Liver (tissue), 9 donors: Measurements from ENCODE around the gene SIK1. TPM values are rescaled to one million over a fixed set of nuclear protein-coding genes. Genes with fewer than 3 reads are reported as not detected.
"Not testable (repeated sequence)": the region's sequence is repeated elsewhere in the genome, so short reads cannot be mapped to it uniquely, and the experiment has no call there.

Experiments
- DNase-seq: peaks from one replicate; pipeline ENCODE4 v3.0.0-alpha.2; 2017; ENCODE audit warnings: low spot score
- H3K27ac ChIP-seq, 2 donors: one replicate each; pipeline ENCODE4 v1.7.0; 2013; ENCODE audit warnings: inconsistent platforms in 2 of 2, low read length in 2 of 2, control low read depth in 1 of 2, low read depth in 1 of 2, mild to moderate bottlenecking in 1 of 2
- H3K27me3 ChIP-seq, 4 donors: one replicate each; pipeline versions ENCODE4 v1.6.1 to v1.7.0; 2013; ENCODE audit warnings: low read length in 3 of 4, inconsistent platforms in 1 of 4, mild to moderate bottlenecking in 1 of 4, moderate library complexity in 1 of 4; ENCODE audit not compliant: control insufficient read depth in 4 of 4, insufficient read depth in 4 of 4
- H3K36me3 ChIP-seq, 4 donors: one replicate each; pipeline versions ENCODE4 v1.6.1 to v1.7.0; 2013; ENCODE audit warnings: low read length in 3 of 4, mild to moderate bottlenecking in 3 of 4, low read depth in 1 of 4, moderate library complexity in 1 of 4; ENCODE audit not compliant: control insufficient read depth in 4 of 4, insufficient read depth in 3 of 4
- H3K4me1 ChIP-seq, 4 donors: one replicate each; pipeline versions ENCODE4 v1.6.1 to v1.7.0; 2013; ENCODE audit warnings: low read length in 3 of 4, mild to moderate bottlenecking in 3 of 4, moderate library complexity in 1 of 4; ENCODE audit not compliant: control insufficient read depth in 4 of 4, insufficient read depth in 4 of 4
- H3K4me3 ChIP-seq, 3 donors: one replicate each; pipeline versions ENCODE4 v1.6.1 to v1.7.0; 2013; ENCODE audit warnings: low read length in 3 of 3, control low read depth in 1 of 3, low read depth in 1 of 3, mild to moderate bottlenecking in 1 of 3
- H3K9ac ChIP-seq, 2 donors: one replicate each; pipeline ENCODE4 v1.7.0; 2013; ENCODE audit warnings: low read length in 2 of 2, mild to moderate bottlenecking in 2 of 2, moderate library complexity in 2 of 2, control low read depth in 1 of 2, low read depth in 1 of 2
- H3K9me3 ChIP-seq, 4 donors: one replicate each; pipeline versions ENCODE4 v1.6.1 to v1.7.0; 2013; ENCODE audit warnings: low read length in 3 of 4; ENCODE audit not compliant: control insufficient read depth in 4 of 4
- ATF3 ChIP-seq: IDR thresholded peaks from 2 replicates; pipeline ENCODE4 v1.6.1; 2016; ENCODE audit warnings: antibody characterized with exemption
- CTCF ChIP-seq: fragments of 150-350 bp; IDR thresholded peaks from 2 replicates; pipeline ENCODE4 v1.5.1; 2017; ENCODE audit warnings: improper control_type of control experiment, low read depth, low read length; ENCODE audit not compliant: missing input control
- EGR1 ChIP-seq, 2 donors: IDR thresholded peaks; 2 replicates each; pipeline ENCODE4 v1.6.1; 2016 to 2018; ENCODE audit warnings: antibody characterized with exemption in 2 of 2, low read depth in 2 of 2
- FOXA1 ChIP-seq: IDR thresholded peaks from 2 replicates; pipeline ENCODE4 v1.6.1; 2016; ENCODE audit warnings: antibody characterized with exemption
- FOXA2 ChIP-seq: IDR thresholded peaks from 2 replicates; pipeline ENCODE4 v1.6.1; 2016; ENCODE audit warnings: antibody characterized with exemption
- GABPA ChIP-seq, 2 donors: IDR thresholded peaks in 1 of 2; conservative IDR thresholded peaks in 1 of 2; 2 replicates each; pipeline ENCODE4 v1.6.1; 2016; ENCODE audit warnings: antibody characterized with exemption in 2 of 2, mild to moderate bottlenecking in 1 of 2, moderate library complexity in 1 of 2
- HNF4A ChIP-seq, 2 donors: conservative IDR thresholded peaks; 2 replicates each; pipeline ENCODE4 v1.6.1; 2016; ENCODE audit warnings: antibody characterized with exemption in 2 of 2, mild to moderate bottlenecking in 2 of 2
- JUND ChIP-seq, 2 donors: IDR thresholded peaks; 2 replicates each; pipeline ENCODE4 v1.6.1; 2016; ENCODE audit warnings: antibody characterized with exemption in 2 of 2
- MAX ChIP-seq: IDR thresholded peaks from 2 replicates; pipeline ENCODE4 v1.6.1; 2016; ENCODE audit warnings: antibody characterized with exemption
- NR2F2 ChIP-seq: IDR thresholded peaks from 2 replicates; pipeline ENCODE4 v1.6.1; 2016; ENCODE audit warnings: antibody characterized with exemption
- RAD21 ChIP-seq, 2 donors: IDR thresholded peaks; 2 replicates each; pipeline ENCODE4 v1.6.1; 2016; ENCODE audit warnings: antibody characterized with exemption in 2 of 2, mild to moderate bottlenecking in 2 of 2
- REST ChIP-seq: IDR thresholded peaks from 2 replicates; pipeline ENCODE4 v1.6.1; 2016; ENCODE audit warnings: antibody characterized with exemption, mild to moderate bottlenecking
- RXRA ChIP-seq, 2 donors: IDR thresholded peaks; 2 replicates each; pipeline ENCODE4 v1.6.1; 2017 to 2018; ENCODE audit warnings: antibody characterized with exemption in 2 of 2, mild to moderate bottlenecking in 1 of 2
- SP1 ChIP-seq: IDR thresholded peaks from 2 replicates; pipeline ENCODE4 v1.6.1; 2018; ENCODE audit warnings: antibody characterized with exemption, mild to moderate bottlenecking
- TAF1 ChIP-seq: conservative IDR thresholded peaks from 2 replicates; pipeline ENCODE4 v1.6.1; 2016; ENCODE audit warnings: antibody characterized with exemption, mild to moderate bottlenecking
- YY1 ChIP-seq: IDR thresholded peaks from 2 replicates; pipeline ENCODE4 v1.6.1; 2016; ENCODE audit warnings: antibody characterized with exemption, mild to moderate bottlenecking
- ZBTB33 ChIP-seq: IDR thresholded peaks from 2 replicates; pipeline ENCODE4 v1.6.1; 2016; ENCODE audit warnings: antibody characterized with exemption
- WGBS: extraction: QIAGEN DNeasy Blood & Tissue Kit; methylation state at CpG from one replicate; pipeline ENCODE4 v1.1.7; 2013; 5-methylcytosine and 5-hydroxymethylcytosine counted together
- polyA plus RNA-seq, 2 donors: library from polyadenylated mRNA; stranded (reverse) in 1 of 2; unstranded in 1 of 2; fragments of 200-250 nt in 1 of 2; fragments of >200 nt in 1 of 2; fragmentation: Nextera tagmentation in 1 of 2; extraction: Ambion mirVana in 1 of 2; gene quantifications; one replicate each; pipeline versions ENCODE4 v1.2.1 to v1.2.3, GENCODE V29; 2013 to 2015
- total RNA-seq, 2 donors: library from RNA; depleted of rRNA; stranded (reverse); fragments of >200 nt; gene quantifications; one replicate each; pipeline ENCODE4 v1.2.3, GENCODE V29; 2014
- donor health status: healthy.
- donor health status: healthy.
- donor health status: healthy.
- donor health status: healthy.
- donor health status: healthy.

The SIK1 gene
- total and polyA plus RNA-seq, 4 donors, result 0.53 to 1.8 (median 1.3) TPM

GRCh38 chr21:43379626-43380122 lies 47.3 kb downstream of the SIK1 start:
- not testable (repeated sequence) for H3K9ac ChIP-seq, DNase-seq, H3K36me3 ChIP-seq, H3K27ac ChIP-seq, H3K4me3 ChIP-seq, H3K4me1 ChIP-seq, H3K9me3 ChIP-seq, H3K27me3 ChIP-seq
- 94% methylated on average over 5 of the region's 16 CpGs for WGBS

DNA sequence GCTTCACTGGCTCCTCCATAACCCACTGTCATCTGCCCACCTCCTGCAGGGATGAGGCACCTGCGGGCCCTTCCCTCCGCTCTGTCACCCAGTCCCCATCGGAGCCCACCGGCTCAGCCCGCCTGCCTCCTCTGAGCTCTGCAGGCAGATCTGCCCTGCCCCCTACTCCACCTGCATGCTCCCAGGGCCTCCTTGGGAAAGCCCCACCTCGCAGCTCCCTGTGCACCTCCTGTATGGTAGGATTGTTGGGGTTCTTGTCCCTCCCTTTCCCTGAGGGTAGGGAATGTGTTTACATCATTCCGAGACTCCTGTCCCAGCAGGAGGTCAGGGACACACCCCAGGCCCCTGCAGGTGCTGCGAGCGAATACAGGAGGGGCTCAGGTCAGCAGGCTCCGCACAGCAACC lies 50.5 kb downstream of the SIK1 start:
- H3K27me3 ChIP-seq, result no peaks in the 10 kb centered on the region
- WGBS, result 97% methylated on average over 10 of the region's 10 CpGs

More for the DNA sequence above, 50.5 kb downstream of the SIK1 start:
- no peak overlapping the region for H3K27ac ChIP-seq
- no peaks in the 10 kb centered on the region for H3K9me3 ChIP-seq
- no peak overlapping the region for H3K9ac ChIP-seq
- DNase-seq, result no peak
- no peaks in the 10 kb centered on the region for H3K4me1 ChIP-seq
- no peaks in the 10 kb centered on the region for H3K36me3 ChIP-seq
- no peak overlapping the region for H3K4me3 ChIP-seq
- no peak for TF ChIP-seq GABPA (IDR thresholded peaks at IDR 0.05 in 1 of 2, conservative IDR thresholded peaks at IDR 0.05 in 1 of 2)
- no peak for TF ChIP-seq ZBTB33
- no peak for TF ChIP-seq REST
- TF ChIP-seq FOXA1, result no peak
- no peak for TF ChIP-seq TAF1
- no peak for TF ChIP-seq JUND (IDR thresholded peaks at IDR 0.05)
- no peak for TF ChIP-seq EGR1 (IDR thresholded peaks at IDR 0.05; ENCODE audit: low read depth in 2 of 2)
- TF ChIP-seq CTCF, result no peak
- TF ChIP-seq SP1, result no peak
- no peak for TF ChIP-seq ATF3
- TF ChIP-seq RXRA (IDR thresholded peaks at IDR 0.05), result no peak
- no peak for TF ChIP-seq HNF4A (conservative IDR thresholded peaks at IDR 0.05)
- no peak for TF ChIP-seq FOXA2
- no peak for TF ChIP-seq NR2F2
- TF ChIP-seq YY1, result no peak
- TF ChIP-seq RAD21 (IDR thresholded peaks at IDR 0.05), result no peak
- TF ChIP-seq MAX, result no peak
